RWPE2 (cell line): ENCODE results near the gene TRIM49D2.
"Not testable (repeated sequence)": the region's sequence is repeated elsewhere in the genome, so short reads cannot be mapped to it uniquely, and the experiment has no call there.

Experiments used
- ATAC-seq: fragments of 200-7000 bp; cut with Tn5 transposase; 3 replicates; pipeline ENCODE4 v1.9.1; 2021; ENCODE audit warnings: low read depth
- DNase-seq: peaks from one replicate; pipeline ENCODE4 v3.0.0-alpha.2; 2020; ENCODE audit warnings: low spot score
- H3K27ac ChIP-seq: fragments of 450-650 bp; 2 replicates; pipeline ENCODE4 v1.5.1; 2017; ENCODE audit warnings: mild to moderate bottlenecking; ENCODE audit not compliant: poor library complexity, severe bottlenecking
- H3K27me3 ChIP-seq: fragments of 250-450 bp; sonication (Bioruptor Pico); 2 replicates; pipeline ENCODE4 v1.5.1; 2021; ENCODE audit warnings: mild to moderate bottlenecking, moderate library complexity; ENCODE audit not compliant: insufficient read depth, poor library complexity, severe bottlenecking
- H3K36me3 ChIP-seq: fragments of 250-450 bp; sonication (Bioruptor Pico); 2 replicates; pipeline ENCODE4 v1.5.1; 2020; ENCODE audit warnings: low read depth, mild to moderate bottlenecking, moderate library complexity
- H3K4me1 ChIP-seq: fragments of 250-450 bp; sonication (Bioruptor Pico); 2 replicates; pipeline ENCODE4 v1.5.1; 2021; ENCODE audit warnings: mild to moderate bottlenecking, moderate library complexity; ENCODE audit not compliant: insufficient read depth, poor library complexity, severe bottlenecking
- H3K4me3 ChIP-seq: fragments of 250-450 bp; sonication (Bioruptor Pico); 2 replicates; pipeline ENCODE4 v1.5.1; 2021; ENCODE audit warnings: mild to moderate bottlenecking, moderate library complexity; ENCODE audit not compliant: severe bottlenecking
- H3K9me3 ChIP-seq: fragments of 250-450 bp; sonication (Bioruptor Pico); 2 replicates; pipeline ENCODE4 v1.5.1; 2021; ENCODE audit warnings: mild to moderate bottlenecking, moderate library complexity; ENCODE audit not compliant: severe bottlenecking
- CTCF ChIP-seq: fragments of 450-650 bp; IDR thresholded peaks from one replicate; pipeline ENCODE4 v1.5.1; 2017; ENCODE audit warnings: mild to moderate bottlenecking, moderate library complexity; ENCODE audit not compliant: poor library complexity, severe bottlenecking

The TRIM49D2 gene, protein sequence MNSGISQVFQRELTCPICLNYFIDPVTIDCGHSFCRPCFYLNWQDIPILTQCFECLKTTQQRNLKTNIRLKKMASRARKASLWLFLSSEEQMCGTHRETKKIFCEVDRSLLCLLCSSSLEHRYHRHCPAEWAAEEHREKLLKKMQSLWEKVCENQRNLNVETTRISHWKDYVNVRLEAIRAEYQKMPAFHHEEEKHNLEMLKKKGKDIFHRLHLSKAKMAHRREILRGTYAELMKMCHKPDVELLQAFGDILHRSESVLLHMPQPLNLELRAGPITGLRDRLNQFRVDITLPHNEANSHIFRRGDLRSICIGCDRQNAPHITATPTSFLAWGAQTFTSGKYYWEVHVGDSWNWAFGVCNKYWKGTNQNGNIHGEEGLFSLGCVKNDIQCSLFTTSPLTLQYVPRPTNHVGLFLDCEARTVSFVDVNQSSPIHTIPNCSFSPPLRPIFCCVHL

DNA sequence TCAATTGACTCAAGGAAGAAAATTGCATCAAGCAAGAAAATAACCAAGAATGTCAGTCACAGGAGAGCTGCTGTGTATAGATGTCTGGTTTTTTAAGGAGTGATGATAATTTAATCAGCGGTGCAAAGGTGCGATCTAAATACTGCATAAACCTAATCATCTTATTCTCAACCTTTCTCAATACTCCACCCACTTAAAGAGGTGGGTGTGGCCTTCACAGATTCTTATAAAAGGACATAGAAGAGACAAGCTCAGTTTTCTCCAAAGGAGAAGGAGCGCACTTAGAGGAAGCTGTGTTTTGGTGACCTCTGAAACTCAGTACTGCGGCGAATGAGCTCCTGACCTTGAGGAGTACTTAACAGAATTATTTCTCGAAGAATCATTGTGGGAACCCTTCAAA lies at the start of gene TRIM49D2:
Gene TRIM49D2 (plus strand): TSS at position 301 of the 400 bp plus-strand sequence. CDS start 2,698 bp downstream, outside the sequence.
- ATAC-seq, H3K9me3 ChIP-seq: not testable (repeated sequence)

DNA sequence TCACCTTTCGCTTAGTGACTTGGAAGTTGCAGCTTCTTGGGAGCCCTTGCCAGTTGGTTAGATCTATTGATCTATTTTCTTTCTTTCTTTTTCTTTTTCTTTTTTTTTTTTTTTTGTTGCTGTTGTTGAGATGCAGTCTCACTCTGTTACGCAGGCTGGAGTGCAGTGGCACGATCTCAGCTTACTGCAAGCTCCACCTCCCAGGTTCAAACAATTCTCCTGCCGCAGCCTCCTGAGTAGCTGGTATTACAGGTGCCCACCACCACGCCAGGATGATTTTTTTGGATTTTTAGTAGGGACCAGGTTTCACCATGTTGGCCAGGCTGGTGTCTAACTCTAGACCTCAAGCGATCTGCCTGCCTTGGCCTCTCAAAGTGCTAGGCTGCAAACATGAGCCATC lies 46.4 kb upstream of the TRIM49D2 start:
- not testable (repeated sequence) for ATAC-seq, H3K27me3 ChIP-seq, H3K27ac ChIP-seq, DNase-seq, H3K4me1 ChIP-seq, H3K9me3 ChIP-seq, H3K36me3 ChIP-seq, H3K4me3 ChIP-seq

More for the DNA sequence above, at the start of gene TRIM49D2:
- not testable (repeated sequence) for DNase-seq, H3K36me3 ChIP-seq, H3K27me3 ChIP-seq, H3K4me3 ChIP-seq, H3K27ac ChIP-seq, H3K4me1 ChIP-seq

DNA sequence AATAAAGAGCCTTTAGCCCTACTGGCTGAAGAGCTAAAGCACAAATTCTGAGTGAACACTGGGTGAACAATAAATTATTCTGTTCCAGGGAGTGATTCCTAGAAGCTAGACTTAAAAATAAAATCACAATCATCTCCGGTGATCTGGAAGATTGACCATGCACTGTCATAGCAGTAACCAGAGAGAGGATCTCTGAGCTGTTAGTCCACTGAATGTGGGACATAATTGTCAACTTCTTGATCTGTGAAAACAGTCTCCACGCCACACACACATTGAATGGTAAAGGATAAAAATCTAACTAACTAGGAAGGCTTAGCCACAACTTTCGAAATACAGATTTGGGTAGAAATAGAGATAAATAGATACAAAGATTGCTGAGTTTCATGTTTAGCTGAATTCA lies 30.6 kb upstream of the TRIM49D2 start:
- H3K9me3 ChIP-seq, ATAC-seq, H3K27me3 ChIP-seq, DNase-seq, H3K27ac ChIP-seq, H3K4me1 ChIP-seq, H3K4me3 ChIP-seq, H3K36me3 ChIP-seq: not testable (repeated sequence)

GRCh38 chr11:89900809-89901208 lies 23.1 kb upstream of the TRIM49D2 start:
- DNase-seq, H3K27ac ChIP-seq, ATAC-seq, H3K9me3 ChIP-seq, H3K27me3 ChIP-seq, H3K36me3 ChIP-seq, H3K4me1 ChIP-seq, H3K4me3 ChIP-seq: not testable (repeated sequence)

- DNase-seq (no peak), ATAC-seq (no peak)
- Histone ChIP-seq H3K27me3 (no peaks in the 10 kb centered on the region), H3K27ac (no peak within 1 kb of the TSS), H3K36me3 (no peaks in the 10 kb centered on the region), H3K9me3 (no peaks in the 10 kb centered on the region), H3K4me1 (no peaks in the 10 kb centered on the region), H3K4me3 (no peak within 1 kb of the TSS)
- TF ChIP-seq CTCF: no peak
Observed at GRCh38 chr11:89922195-89922660, 1.6 kb upstream of the TRIM49D2 start, which contains the start of gene TRIM49D1. Gene TRIM49D1 (minus strand): TSS chr11:89922245. CDS start chr11:89917710, 4,535 bp downstream.

DNA sequence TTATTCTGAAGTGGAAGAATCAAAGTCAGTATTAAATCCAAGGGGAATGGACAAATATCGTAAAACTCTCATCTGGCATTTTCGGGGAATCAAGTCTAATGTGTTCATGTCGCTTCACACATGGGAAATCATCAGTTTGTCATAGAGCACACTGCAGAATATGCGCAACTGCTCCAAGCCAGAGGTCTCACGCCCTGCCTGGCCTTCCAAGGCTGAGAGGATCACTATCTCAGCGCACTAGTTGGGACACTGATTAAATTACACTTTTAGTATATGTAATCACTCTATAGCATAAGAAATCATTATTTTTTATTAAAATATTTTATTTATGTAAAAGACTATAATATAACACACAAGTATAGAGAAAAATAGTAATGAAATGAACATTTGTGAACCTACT lies 37.0 kb downstream of the TRIM49D2 start:
- not testable (repeated sequence) for H3K9me3 ChIP-seq, H3K4me1 ChIP-seq, H3K4me3 ChIP-seq, H3K27me3 ChIP-seq, H3K36me3 ChIP-seq, DNase-seq, ATAC-seq, H3K27ac ChIP-seq

DNA sequence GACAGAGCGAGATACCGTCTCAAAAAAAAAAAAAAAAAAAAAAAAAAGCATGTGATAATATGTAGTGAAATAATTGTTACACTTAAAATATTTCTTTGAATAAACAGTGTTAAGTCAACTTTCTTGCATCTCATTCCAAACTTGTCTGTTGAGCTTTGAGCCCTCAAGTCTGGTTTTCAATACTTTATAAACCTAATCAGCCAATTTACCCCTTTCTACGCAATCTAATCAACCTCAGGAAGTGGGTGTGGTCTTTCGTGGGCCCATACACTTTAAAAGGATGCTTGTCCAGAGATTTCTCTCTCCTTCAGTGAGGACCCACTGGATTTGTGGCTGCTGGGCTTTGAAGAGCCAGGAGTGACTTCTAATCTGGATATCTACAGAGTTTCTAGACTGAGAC lies 41.9 kb downstream of the TRIM49D2 start, which contains the start of gene TRIM64:
Gene TRIM64 (plus strand): TSS at position 301 of the 400 bp plus-strand sequence. CDS start 2,467 bp downstream, outside the sequence.
- not testable (repeated sequence) for H3K27ac ChIP-seq, DNase-seq, H3K4me1 ChIP-seq, H3K9me3 ChIP-seq, H3K27me3 ChIP-seq, ATAC-seq, H3K36me3 ChIP-seq, H3K4me3 ChIP-seq
